T-helper 22 cell (primary cell): ENCODE results near the gene LHX1.

Experiments used
- DNase-seq: peaks from one replicate; pipeline ENCODE4 v3.0.0-alpha.2; 2020; ENCODE audit warnings: low read depth

The LHX1 gene

GRCh38 chr17:36922175-36922574 lies 15.1 kb upstream of the LHX1 start:
- no peak for DNase-seq

DNA sequence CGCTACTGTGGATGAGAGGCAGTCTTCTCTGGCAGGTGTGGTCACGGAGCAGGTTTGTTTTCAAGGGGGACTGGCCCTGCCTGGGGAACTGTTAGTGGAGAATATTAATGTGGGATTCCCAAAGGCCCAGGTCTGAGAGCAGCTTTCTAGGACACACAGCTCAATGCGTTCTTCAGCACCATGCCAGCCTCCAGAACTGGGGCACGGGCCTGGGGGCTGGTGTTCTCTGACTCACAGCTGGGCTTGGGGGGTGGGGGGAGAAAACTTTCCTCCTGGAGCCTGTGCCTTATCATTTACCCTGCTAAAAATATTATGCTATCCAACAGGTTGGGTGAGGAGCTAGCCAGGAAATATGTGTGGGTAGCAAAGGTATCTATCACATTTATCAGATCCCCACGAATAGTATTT lies 13.5 kb upstream of the LHX1 start:
- DNase-seq, result no peak

GRCh38 chr17:36926226-36926625 lies 11.0 kb upstream of the LHX1 start:
- DNase-seq, result no peak

DNA sequence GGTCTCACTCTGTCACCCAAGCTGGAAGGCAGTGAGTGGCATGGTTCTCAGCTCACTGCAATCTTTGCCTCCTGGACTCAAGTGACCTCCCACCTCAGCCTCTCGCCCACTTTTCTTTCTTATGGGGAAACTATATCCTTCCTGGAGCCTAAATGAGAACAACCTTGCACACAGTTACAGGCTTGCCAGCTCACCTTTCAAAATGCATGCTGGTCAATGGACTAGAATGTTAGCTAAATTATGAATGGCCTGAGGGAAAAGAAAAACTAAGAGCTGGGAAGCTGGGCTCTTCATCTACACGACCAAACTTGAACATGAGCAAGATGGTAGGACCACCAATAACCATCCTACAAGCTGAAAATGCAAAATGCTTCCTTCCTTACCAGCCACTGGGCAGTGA lies 10.6 kb upstream of the LHX1 start:
- DNase-seq, result no peak

DNA sequence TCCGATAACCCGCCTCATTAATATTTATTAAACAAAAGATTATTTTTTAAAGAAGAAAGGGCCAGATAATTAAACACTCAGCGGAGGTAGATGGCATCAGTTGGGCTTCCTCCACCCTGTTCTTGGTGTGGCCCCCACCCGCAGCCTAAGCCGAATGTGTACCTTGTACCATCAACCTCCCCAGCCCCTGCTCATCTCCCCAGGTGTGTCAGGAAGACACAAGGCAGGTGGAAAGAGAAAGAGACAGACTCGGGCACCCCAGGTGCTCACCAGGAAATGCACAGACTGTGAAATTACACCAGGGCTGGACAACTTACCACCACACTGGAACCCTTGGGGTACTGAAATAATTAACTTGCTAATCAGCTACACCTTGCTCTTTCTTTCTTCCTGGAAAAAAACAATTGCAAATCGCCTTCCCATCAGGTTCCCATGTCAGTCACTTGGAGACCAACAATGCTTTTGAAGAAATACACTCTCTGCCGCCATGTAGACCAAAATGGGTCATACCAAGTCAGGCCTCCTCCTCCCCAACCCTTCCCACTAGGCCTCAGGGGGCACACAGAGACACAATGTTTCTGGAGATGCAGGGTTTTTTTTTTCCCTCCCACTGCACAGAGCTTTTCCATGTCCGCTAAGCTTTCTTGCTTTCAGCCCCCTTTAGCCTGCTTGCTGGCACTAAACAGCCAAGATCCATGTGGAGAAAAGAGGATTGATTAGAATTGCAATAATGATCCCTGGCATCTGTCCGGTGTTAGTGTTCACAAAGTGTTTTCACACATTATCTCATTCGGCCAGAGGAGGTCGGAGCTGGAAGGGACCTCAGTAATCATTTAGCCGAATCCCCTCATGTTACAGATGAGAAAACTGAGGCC lies 8.6 kb upstream of the LHX1 start:
- DNase-seq, result no peak

DNA sequence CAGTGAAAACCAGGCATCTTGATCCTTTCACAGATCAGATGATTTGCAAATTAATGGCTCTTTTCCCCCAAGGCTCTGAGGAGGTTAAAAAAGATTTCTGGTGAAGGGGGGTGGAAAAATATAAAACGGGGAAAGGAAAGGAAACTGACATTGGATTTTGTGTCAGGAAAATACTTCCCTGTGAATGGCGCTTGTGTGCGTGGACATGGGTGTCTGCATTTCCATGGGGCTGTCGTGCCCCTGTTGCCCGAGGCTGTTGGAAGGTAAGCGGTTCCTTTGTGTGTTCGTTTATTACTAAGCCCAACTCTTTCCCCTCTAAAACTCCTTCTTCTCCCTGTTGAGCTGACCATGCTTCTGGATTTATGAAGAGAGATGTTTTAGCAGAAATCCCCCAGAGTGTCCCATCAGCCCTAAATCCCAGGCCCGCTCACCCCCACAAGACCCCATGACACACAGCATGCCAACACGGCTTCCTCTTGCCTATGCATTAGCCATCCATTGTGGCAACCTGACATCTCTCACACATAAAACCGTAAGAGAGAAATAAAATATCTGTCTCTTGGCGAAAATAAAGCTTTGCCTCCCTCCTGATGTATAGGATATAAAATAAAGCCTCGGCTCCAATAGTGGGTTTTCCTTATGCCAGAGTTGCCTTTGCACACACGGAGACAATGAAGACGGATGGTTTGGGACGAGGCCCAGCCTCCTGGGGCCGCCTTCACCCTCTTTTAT lies 7.3 kb upstream of the LHX1 start:
- DNase-seq, result no peak

GRCh38 chr17:36930583-36930900 lies 6.7 kb upstream of the LHX1 start:
- no peak for DNase-seq

DNA sequence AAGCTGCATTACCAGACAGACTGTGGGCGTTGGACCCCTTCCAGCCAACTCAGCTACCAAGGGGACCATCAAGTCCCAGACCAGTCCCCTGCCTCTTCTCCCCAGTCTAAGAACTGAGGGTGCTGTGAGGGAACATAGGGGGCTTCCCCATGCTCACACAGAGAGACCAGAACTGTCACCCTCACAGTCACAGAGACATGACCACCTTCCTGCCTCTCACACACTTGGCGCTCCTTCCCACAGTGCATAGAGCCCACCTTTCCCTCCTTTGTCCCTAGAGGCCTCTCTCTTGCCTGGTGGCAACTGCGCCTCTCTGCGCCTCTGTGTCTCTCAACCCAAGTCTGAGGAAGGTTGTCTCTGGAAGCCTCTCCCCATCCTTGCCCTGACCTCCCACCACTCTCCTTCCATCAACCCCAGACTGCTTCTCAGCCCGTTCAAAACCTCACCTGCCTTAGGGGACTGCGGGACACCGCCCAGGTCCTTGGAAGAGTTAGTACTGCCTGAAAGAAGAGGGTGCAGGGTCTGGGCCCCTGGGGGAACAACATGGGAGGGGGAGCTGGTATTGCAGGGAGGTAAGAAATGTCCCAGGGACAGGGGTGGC lies 6.1 kb upstream of the LHX1 start:
- DNase-seq, result no peak

DNA sequence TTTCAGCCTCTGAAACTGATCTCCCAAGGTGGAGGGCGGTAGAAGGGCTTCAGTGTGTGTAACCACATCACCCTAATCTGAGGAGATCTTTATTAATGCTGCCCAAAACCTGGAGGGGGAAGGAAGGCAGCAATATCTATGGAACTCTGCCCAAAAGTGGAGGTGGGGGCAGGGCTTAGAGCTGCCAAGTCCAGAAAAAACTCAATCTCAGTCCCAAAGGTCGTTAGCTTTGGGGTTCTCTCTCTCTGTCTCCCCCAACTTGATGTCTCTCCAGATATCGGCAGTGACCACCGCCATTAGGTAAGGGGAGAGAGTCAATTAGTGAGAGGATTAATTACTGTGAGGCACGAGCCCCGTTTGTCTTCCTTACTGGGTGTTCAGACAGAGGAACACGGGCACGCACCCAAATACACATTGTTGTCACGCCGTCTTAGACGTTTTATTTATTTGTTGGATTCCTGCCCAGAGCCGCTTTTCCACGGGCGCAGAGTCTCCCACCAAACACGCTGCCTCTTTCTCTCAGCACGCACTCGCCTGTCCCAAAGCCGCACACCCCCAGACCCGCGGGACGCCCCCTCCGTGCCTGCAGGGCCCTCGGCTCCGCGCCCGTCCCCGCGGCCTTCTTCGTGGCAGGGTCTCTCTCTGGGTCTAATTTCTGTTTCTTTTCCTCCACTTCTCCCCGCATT lies 5.4 kb upstream of the LHX1 start:
- no peak for DNase-seq

DNA sequence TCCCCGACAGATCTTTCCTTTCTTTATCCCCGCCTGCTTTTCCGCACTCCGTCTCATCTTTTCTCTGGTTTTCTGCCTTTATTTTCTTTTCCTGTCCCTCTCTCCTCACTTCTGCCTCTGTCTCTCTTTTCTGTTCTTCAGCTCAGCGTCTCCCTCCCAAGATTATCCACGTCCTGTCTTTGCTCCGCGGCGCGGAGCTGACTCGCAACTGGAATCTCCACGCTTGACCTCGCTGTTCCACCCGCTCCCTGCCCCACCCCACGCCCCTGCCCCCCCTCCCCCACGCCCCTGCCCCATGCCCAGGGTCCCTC lies 4.9 kb upstream of the LHX1 start:
- no peak for DNase-seq

DNA sequence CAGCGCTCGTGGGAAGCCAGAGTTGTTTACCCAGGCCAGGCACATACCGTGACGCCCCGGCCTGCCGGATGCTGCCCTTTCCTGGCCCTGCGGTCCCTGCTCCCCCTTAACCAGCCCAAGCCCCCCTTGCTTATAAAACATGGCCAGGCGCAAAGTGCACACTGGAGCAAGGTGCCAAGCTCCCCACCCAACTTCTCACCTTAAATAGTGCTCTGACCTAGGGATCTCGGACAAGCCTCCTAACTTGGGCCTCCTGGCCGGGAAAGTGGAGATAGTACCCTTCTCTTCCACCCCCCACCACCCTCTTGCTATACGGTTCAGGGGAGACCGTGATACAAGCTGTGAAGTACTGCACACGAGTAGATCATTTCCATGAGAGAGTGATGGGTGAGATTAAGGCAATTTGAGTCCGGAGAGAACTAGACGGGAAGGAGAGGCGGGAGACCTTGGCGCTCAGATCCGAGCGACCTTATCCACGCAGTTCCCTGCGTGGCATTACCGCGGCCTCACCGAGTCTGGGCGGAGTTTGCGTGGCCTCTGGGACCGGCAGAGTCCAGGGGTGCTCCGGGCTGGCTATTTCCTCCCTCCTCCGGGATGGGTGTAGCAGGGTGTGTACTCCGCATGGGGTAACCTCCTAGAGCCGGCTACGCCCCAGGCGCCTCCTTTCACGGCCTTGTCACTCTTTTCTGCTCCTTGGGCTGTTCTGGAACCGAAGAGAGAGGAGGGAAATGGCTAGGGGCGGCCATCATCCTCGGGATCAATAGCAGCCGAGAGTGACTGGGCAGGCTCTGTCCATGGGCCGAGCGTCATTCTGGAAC lies 4.4 kb upstream of the LHX1 start:
- no peak for DNase-seq

DNA sequence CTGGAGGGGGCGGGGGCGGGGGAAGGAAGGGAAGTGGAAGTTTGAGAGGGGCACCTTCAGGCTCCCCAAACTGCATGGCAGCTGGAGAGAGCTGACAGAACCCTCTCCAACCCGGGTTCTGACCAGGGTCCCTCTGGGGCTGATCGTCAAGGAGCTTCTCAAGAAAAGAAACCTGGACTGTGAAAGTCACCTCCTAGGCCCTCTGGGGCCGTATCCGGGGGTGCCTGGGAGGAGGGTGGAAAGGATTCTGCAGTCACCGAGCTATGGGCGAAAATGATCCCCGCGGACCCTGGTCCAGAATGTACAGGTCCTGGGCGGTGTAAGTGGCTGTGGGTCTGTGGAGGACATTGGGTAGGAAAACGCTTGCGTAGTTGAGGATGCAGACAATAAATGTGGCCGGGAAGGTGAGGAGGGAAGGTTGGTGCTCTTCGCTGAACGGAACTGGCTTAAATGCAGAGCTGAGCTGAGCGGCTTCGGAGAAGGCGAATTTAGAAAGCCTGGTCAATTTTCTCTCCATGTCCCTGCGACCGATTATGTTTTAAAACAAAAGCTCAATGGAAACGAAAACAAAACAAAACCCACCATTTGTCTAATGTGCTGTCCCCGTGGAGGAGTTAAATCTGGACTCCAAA lies 3.6 kb upstream of the LHX1 start:
- no peak for DNase-seq

DNA sequence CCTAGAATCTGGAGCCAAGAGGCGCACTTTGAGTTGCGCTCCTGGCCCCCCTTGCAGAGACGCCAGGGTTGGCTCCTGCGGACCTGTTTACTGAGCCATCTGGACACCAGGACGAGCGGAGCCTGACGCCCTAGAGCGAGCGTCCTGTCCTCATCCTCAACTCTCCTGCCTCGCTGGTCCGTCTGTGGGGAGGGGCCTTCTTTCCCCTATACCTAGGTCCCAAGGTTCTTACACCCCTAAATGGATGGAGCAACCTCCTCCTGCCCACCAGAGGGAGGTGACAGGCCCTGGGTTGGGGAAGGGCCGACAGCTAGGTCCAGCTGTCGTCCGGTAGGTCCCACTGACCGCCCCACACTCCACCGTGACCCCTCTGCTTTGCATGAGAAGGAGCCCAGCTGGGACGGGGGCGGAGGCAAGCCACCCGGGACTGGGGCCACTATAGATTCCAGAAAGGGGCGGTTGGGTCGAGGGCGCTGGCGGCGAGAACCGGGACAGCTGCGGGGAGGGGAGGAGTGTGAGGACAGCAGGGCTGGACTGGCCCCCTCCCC lies 3.1 kb upstream of the LHX1 start:
- no peak for DNase-seq

GRCh38 chr17:36934692-36935630 lies 2.3 kb upstream of the LHX1 start:
- DNase-seq, result no peak

GRCh38 chr17:36935671-36936454 lies 1.4 kb upstream of the LHX1 start:
- DNase-seq, result no peak

GRCh38 chr17:36936455-36937000 lies 747 bp upstream of the LHX1 start:
- DNase-seq, result no peak

GRCh38 chr17:36937959-36938565 lies 787 bp downstream of the LHX1 start:
- no peak for DNase-seq

- no peak for DNase-seq
Observed at GRCh38 chr17:36938566-36939051, 1.3 kb downstream of the LHX1 start.
